Thyroid gland (tissue), 4 donors: ENCODE measurements around the gene IFT88.

Source experiments
- CTCF ChIP-seq, 6 experiments: fragments of 200-600 bp in 3 of 6; fragments of 450-650 bp in 3 of 6; sonication (generic) in 3 of 6; IDR thresholded peaks; one replicate each; pipeline ENCODE4 v1.5.1; 2016 to 2019; ENCODE audit warnings: antibody characterized with exemption in 6 of 6, mild to moderate bottlenecking in 2 of 6, inconsistent platforms in 1 of 6, moderate library complexity in 1 of 6
- POLR2A ChIP-seq, 2 donors: fragments of 450-650 bp; IDR thresholded peaks; one replicate each; pipeline ENCODE4 v1.6.1; 2017; ENCODE audit warnings: antibody characterized with exemption in 2 of 2, mild to moderate bottlenecking in 2 of 2, moderate library complexity in 1 of 2

- no peak for TF ChIP-seq CTCF (IDR thresholded peaks at IDR 0.05)
- TF ChIP-seq POLR2A (IDR thresholded peaks at IDR 0.05), result no peak
Measured at GRCh38 chr13:20607015-20607414, 40.1 kb downstream of the IFT88 start.
